Testis (tissue), 3 donors: ENCODE data around the gene AMOTL1. TPM values are rescaled to one million over a fixed set of nuclear protein-coding genes. Genes with fewer than 3 reads are reported as not detected.

Experiments used
- DNase-seq: peaks from one replicate; pipeline ENCODE4 v3.0.0-alpha.2; 2019
- H3K27ac ChIP-seq, 2 donors: fragments of 200-600 bp; sonication (generic); one replicate each; pipeline ENCODE4 v1.5.1; 2019
- H3K27me3 ChIP-seq: fragments of 200-600 bp; sonication (generic); one replicate; pipeline ENCODE4 v1.5.1; 2019
- H3K36me3 ChIP-seq: fragments of 200-600 bp; sonication (generic); one replicate; pipeline ENCODE4 v1.5.1; 2017; ENCODE audit warnings: low read depth; ENCODE audit errors: missing control alignments
- H3K4me1 ChIP-seq: fragments of 200-600 bp; sonication (generic); one replicate; pipeline ENCODE4 v1.5.1; 2019
- H3K4me3 ChIP-seq, 2 donors: fragments of 200-600 bp; sonication (generic); one replicate each; pipeline ENCODE4 v1.5.1; 2017 to 2019
- H3K9me3 ChIP-seq: fragments of 200-600 bp; sonication (generic); one replicate; pipeline ENCODE4 v1.5.1; 2017
- CTCF ChIP-seq, 3 experiments: fragments of 450-650 bp in 2 of 3; fragments of 200-600 bp in 1 of 3; sonication (generic) in 1 of 3; IDR thresholded peaks; one replicate each; pipeline ENCODE4 v1.5.1; 2016 to 2019; ENCODE audit warnings: antibody characterized with exemption in 3 of 3, mild to moderate bottlenecking in 2 of 3, moderate library complexity in 1 of 3
- POLR2A ChIP-seq: fragments of 450-650 bp; IDR thresholded peaks from one replicate; pipeline ENCODE4 v1.6.1; 2017; ENCODE audit warnings: antibody characterized with exemption, mild to moderate bottlenecking, moderate library complexity
- WGBS, 2 donors: methylation state at CpG; one replicate each; pipeline ENCODE4 v1.1.5; 2018; 5-methylcytosine and 5-hydroxymethylcytosine counted together
- intact Hi-C: fragments of 100-400 bp; cut with DNase I; formaldehyde crosslinking; loops from one replicate; pipeline ENCODE4 v1.15.1; 2023; ENCODE audit warnings: low total_unique reads
- polyA plus RNA-seq: library from polyadenylated mRNA; stranded (reverse); fragments of 350-450 nt; fragmentation: Illumina TruSeq; extraction: RNeasy Lipid Tissue Mini Kit (QIAGEN cat#74804); gene quantifications from one replicate; pipeline ENCODE4 v1.2.3, GENCODE V29; 2014; ENCODE audit warnings: low read depth, low replicate concordance; ENCODE audit not compliant: insufficient read depth
- total RNA-seq, 2 donors: library from RNA; depleted of rRNA; stranded (reverse); fragments of >200 nt; gene quantifications; one replicate each; pipeline ENCODE4 v1.2.3, GENCODE V29; 2016

AMOTL1 gene
- total and polyA plus RNA-seq, 3 donors from 2014 or later, result 17.1 to 25.4 (median 18.7) TPM

GRCh38 chr11:94801866-94802460 lies 33.8 kb downstream of the AMOTL1 start:
- WGBS, 2 donors, result 89 to 92% methylated on average over 4 of the region's 4 CpGs
- TF ChIP-seq POLR2A (no peak), CTCF (IDR thresholded peaks at IDR 0.05) (no peak)
- intact Hi-C loops, result no loop called here
- H3K27ac ChIP-seq, result no peak overlapping the region
- no peaks in the 10 kb centered on the region for H3K9me3 ChIP-seq
- no peak overlapping the region for H3K4me3 ChIP-seq
- H3K4me1 ChIP-seq, result peaks cover 6% of the 10 kb centered on the region
- no peak for DNase-seq
- no peaks in the 10 kb centered on the region for H3K36me3 ChIP-seq
- H3K27me3 ChIP-seq, result no peaks in the 10 kb centered on the region

GRCh38 chr11:94802501-94802900 lies 34.3 kb downstream of the AMOTL1 start:
- TF ChIP-seq CTCF (IDR thresholded peaks at IDR 0.05), result no peak
- no peak for TF ChIP-seq POLR2A
- no peaks in the 10 kb centered on the region for H3K9me3 ChIP-seq
- H3K4me3 ChIP-seq, result no peak overlapping the region
- no peaks in the 10 kb centered on the region for H3K36me3 ChIP-seq
- no peaks in the 10 kb centered on the region for H3K27me3 ChIP-seq
- H3K27ac ChIP-seq, result no peak overlapping the region
- H3K4me1 ChIP-seq, result peaks cover 6% of the 10 kb centered on the region
- intact Hi-C loops, result no loop called here
- WGBS, 2 donors, result 85 to 94% methylated on average over 3 to 5 of the region's 5 CpGs
- DNase-seq, result no peak

- DNase-seq, result no peak
- Histone ChIP-seq H3K4me3 (no peak overlapping the region), H3K27ac (no peak overlapping the region), H3K9me3 (no peaks in the 10 kb centered on the region), H3K36me3 (no peaks in the 10 kb centered on the region), H3K27me3 (no peaks in the 10 kb centered on the region), H3K4me1 (peaks cover 6% of the 10 kb centered on the region)
- TF ChIP-seq POLR2A (no peak), CTCF (IDR thresholded peaks at IDR 0.05) (no peak)
- intact Hi-C loops, result no loop called here
Observed at GRCh38 chr11:94803491-94803890, 35.3 kb downstream of the AMOTL1 start.

GRCh38 chr11:94804874-94805273 lies 36.7 kb downstream of the AMOTL1 start:
- no peaks in the 10 kb centered on the region for H3K36me3 ChIP-seq
- TF ChIP-seq POLR2A, result no peak
- TF ChIP-seq CTCF (IDR thresholded peaks at IDR 0.05), result no peak
- no peaks in the 10 kb centered on the region for H3K27me3 ChIP-seq
- 88% methylated on average over 4 of the region's 4 CpGs for WGBS, 2 donors
- no peak overlapping the region for H3K27ac ChIP-seq
- no peak overlapping the region for H3K4me3 ChIP-seq
- no peak for DNase-seq
- intact Hi-C loops, result no loop called here
- peaks cover 6% of the 10 kb centered on the region for H3K4me1 ChIP-seq
- no peaks in the 10 kb centered on the region for H3K9me3 ChIP-seq

- no peak for TF ChIP-seq POLR2A
- no peak for TF ChIP-seq CTCF (IDR thresholded peaks at IDR 0.05)
- Histone ChIP-seq H3K4me1 (peaks cover 2% of the 10 kb centered on the region), H3K27ac (no peak overlapping the region), H3K27me3 (no peaks in the 10 kb centered on the region), H3K9me3 (no peaks in the 10 kb centered on the region), H3K36me3 (no peaks in the 10 kb centered on the region), H3K4me3 (no peak overlapping the region)
- intact Hi-C loops, result no loop called here
- DNase-seq, result no peak
- 55 to 69% methylated on average over 1 of the region's 1 CpG for whole genome bisulfite sequencing, 2 donors
Observed at GRCh38 chr11:94806014-94806413, 37.9 kb downstream of the AMOTL1 start.
